H9 (cell line): Measurements from ENCODE around the gene TMEM184B. TPM values are rescaled to one million over a fixed set of nuclear protein-coding genes. Genes with fewer than 3 reads are reported as not detected.

Experiments
- DNase-seq: peaks from one replicate; pipeline ENCODE4 v3.0.0-alpha.2; 2017
- H2AFZ ChIP-seq: one replicate; pipeline ENCODE4 v1.6.1; 2013; ENCODE audit warnings: mild to moderate bottlenecking, low read length, control low read depth, moderate library complexity
- H2AK5ac ChIP-seq: 2 replicates; pipeline ENCODE4 v1.6.1; 2013; ENCODE audit warnings: low read length, control low read depth, mixed read lengths; ENCODE audit not compliant: insufficient read length
- H2BK120ac ChIP-seq: one replicate; pipeline ENCODE4 v1.6.1; 2013; ENCODE audit warnings: low read depth, mild to moderate bottlenecking, low read length, control low read depth, inconsistent platforms; ENCODE audit not compliant: poor library complexity, severe bottlenecking
- H2BK12ac ChIP-seq: 2 replicates; pipeline ENCODE4 v1.6.1; 2013; ENCODE audit warnings: low read length, control low read depth, mixed read lengths, low read depth; ENCODE audit not compliant: insufficient read length
- H2BK15ac ChIP-seq: 2 replicates; pipeline ENCODE4 v1.6.1; 2013; ENCODE audit warnings: low read depth, low read length, control low read depth
- H2BK20ac ChIP-seq: one replicate; pipeline ENCODE4 v1.6.1; 2013; ENCODE audit warnings: low read depth, mild to moderate bottlenecking, low read length, control low read depth, inconsistent platforms; ENCODE audit not compliant: poor library complexity, severe bottlenecking
- H2BK5ac ChIP-seq: 2 replicates; pipeline ENCODE4 v1.6.1; 2013; ENCODE audit warnings: low read length, control low read depth, mixed read lengths; ENCODE audit not compliant: insufficient read length
- H3K14ac ChIP-seq: 2 replicates; pipeline ENCODE4 v1.6.1; 2013; ENCODE audit warnings: low read length, control low read depth; ENCODE audit not compliant: insufficient read depth
- H3K18ac ChIP-seq: 2 replicates; pipeline ENCODE4 v1.6.1; 2013; ENCODE audit warnings: low read depth, mild to moderate bottlenecking, mixed read lengths, low read length, control low read depth; ENCODE audit not compliant: insufficient read length
- H3K23ac ChIP-seq: 2 replicates; pipeline ENCODE4 v1.6.1; 2013; ENCODE audit warnings: low read length, control low read depth, mixed read lengths, low read depth; ENCODE audit not compliant: insufficient read length
- H3K23me2 ChIP-seq: 2 replicates; pipeline ENCODE4 v1.6.1; 2013; ENCODE audit warnings: low read depth, mild to moderate bottlenecking, mixed read lengths, low read length, control low read depth; ENCODE audit not compliant: insufficient read length, poor library complexity, severe bottlenecking
- H3K27ac ChIP-seq: 2 replicates; pipeline ENCODE4 v1.5.1; 2013; ENCODE audit warnings: low read length, control low read depth, mixed read lengths, low read depth; ENCODE audit not compliant: insufficient read length
- H3K27me3 ChIP-seq: 2 replicates; pipeline ENCODE4 v1.6.1; 2013; ENCODE audit warnings: low read length, control low read depth, inconsistent platforms; ENCODE audit not compliant: insufficient read depth
- H3K4ac ChIP-seq: 2 replicates; pipeline ENCODE4 v1.6.1; 2013; ENCODE audit warnings: low read depth, mild to moderate bottlenecking, control low read depth, inconsistent platforms, low read length, moderate library complexity
- H3K4me1 ChIP-seq: 2 replicates; pipeline ENCODE4 v1.6.1; 2013; ENCODE audit warnings: low read length, control low read depth, inconsistent platforms; ENCODE audit not compliant: insufficient read depth
- H3K4me2 ChIP-seq: 2 replicates; pipeline ENCODE4 v1.6.1; 2013; ENCODE audit warnings: low read length, control low read depth, mixed read lengths; ENCODE audit not compliant: insufficient read length, insufficient read depth
- H3K56ac ChIP-seq: 2 replicates; pipeline ENCODE4 v1.6.1; 2013; ENCODE audit warnings: low read depth, mild to moderate bottlenecking, mixed read lengths, low read length, control low read depth; ENCODE audit not compliant: insufficient read length
- H3K79me1 ChIP-seq: 2 replicates; pipeline ENCODE4 v1.6.1; 2013; ENCODE audit warnings: low read depth, mild to moderate bottlenecking, moderate library complexity, low read length, control low read depth, inconsistent platforms; ENCODE audit not compliant: insufficient read depth, poor library complexity, severe bottlenecking
- H3K79me2 ChIP-seq: 2 replicates; pipeline ENCODE4 v1.6.1; 2013; ENCODE audit warnings: low read length, control low read depth, inconsistent platforms; ENCODE audit not compliant: insufficient read depth
- H3K9ac ChIP-seq: 2 replicates; pipeline ENCODE4 v1.6.1; 2013; ENCODE audit warnings: low read length, control low read depth, mixed read lengths; ENCODE audit not compliant: insufficient read length; ENCODE audit errors: extremely low read depth
- H3K9me3 ChIP-seq: one replicate; pipeline ENCODE4 v1.6.1; 2013; ENCODE audit warnings: low read depth, low read length, inconsistent platforms; ENCODE audit not compliant: control insufficient read depth
- H3T11ph ChIP-seq: one replicate; pipeline ENCODE4 v1.6.1; 2013; ENCODE audit warnings: mild to moderate bottlenecking, low read length, control low read depth, inconsistent platforms
- H4K20me1 ChIP-seq: one replicate; pipeline ENCODE4 v1.6.1; 2013; ENCODE audit not compliant: control insufficient read depth, insufficient read length, insufficient read depth
- H4K5ac ChIP-seq: 2 replicates; pipeline ENCODE4 v1.6.1; 2013; ENCODE audit warnings: low read depth, mild to moderate bottlenecking, mixed read lengths, low read length, control low read depth; ENCODE audit not compliant: insufficient read length
- H4K8ac ChIP-seq: replicated peaks from 2 replicates; pipeline ENCODE4 v1.6.1; 2013; ENCODE audit warnings: low read length, control low read depth, mixed read lengths, low read depth; ENCODE audit not compliant: insufficient read length
- H4K91ac ChIP-seq: 2 replicates; pipeline ENCODE4 v1.6.1; 2013; ENCODE audit warnings: low read depth, mild to moderate bottlenecking, moderate library complexity, mixed read lengths, low read length, control low read depth; ENCODE audit not compliant: insufficient read length
- H3K27ac Mint-ChIP-seq, 3 experiments: 2 replicates in 2 of 3; 3 replicates in 1 of 3; pipeline ENCODE4 v1.8.0; 2020 to 2021; ENCODE audit warnings: mixed read lengths in 3 of 3, mild to moderate bottlenecking in 1 of 3, moderate library complexity in 1 of 3
- H3K27me3 Mint-ChIP-seq: 2 replicates; pipeline ENCODE4 v1.8.0; 2021; ENCODE audit warnings: low read depth, mild to moderate bottlenecking, moderate library complexity, mixed read lengths
- H3K36me3 Mint-ChIP-seq, 3 experiments: 2 replicates in 2 of 3; 3 replicates in 1 of 3; pipeline ENCODE4 v1.8.0; 2020 to 2021; ENCODE audit warnings: low read depth in 3 of 3, mixed read lengths in 3 of 3; ENCODE audit not compliant: insufficient read depth in 1 of 3
- H3K4me1 Mint-ChIP-seq, 2 experiments: 2 replicates each; pipeline ENCODE4 v1.8.0; 2020; ENCODE audit warnings: mixed read lengths in 2 of 2
- H3K4me3 Mint-ChIP-seq, 2 experiments: 2 replicates in 1 of 2; 3 replicates in 1 of 2; pipeline ENCODE4 v1.8.0; 2020 to 2021; ENCODE audit warnings: mild to moderate bottlenecking in 2 of 2, mixed read lengths in 2 of 2, moderate library complexity in 1 of 2
- H3K9me3 Mint-ChIP-seq, 2 experiments: 2 replicates in 1 of 2; 3 replicates in 1 of 2; pipeline ENCODE4 v1.8.0; 2020; ENCODE audit warnings: mild to moderate bottlenecking in 2 of 2, mixed read lengths in 2 of 2, moderate library complexity in 1 of 2
- CTCF ChIP-seq: fragments of 200-600 bp; sonication (generic); conservative IDR thresholded peaks from 3 replicates; pipeline ENCODE4 v1.8.0; 2021; ENCODE audit warnings: antibody characterized with exemption, mild to moderate bottlenecking
- WGBS: extraction: QIAGEN DNeasy Blood & Tissue Kit; methylation state at CpG from one replicate; pipeline ENCODE4 v1.1.7; 2013; ENCODE audit warnings: missing lambda C conversion rate, low lambda C conversion rate, mixed read lengths; ENCODE audit not compliant: insufficient read length; ENCODE audit errors: extremely low coverage; 5-methylcytosine and 5-hydroxymethylcytosine counted together
- total RNA-seq: library from RNA; stranded (reverse); gene quantifications from 2 replicates; pipeline ENCODE4 v1.2.1, GENCODE V29; 2021

TMEM184B gene
- total RNA-seq, 1 experiment from 2014 or later: 58.5 TPM

- TF ChIP-seq CTCF: no peak
- Histone ChIP-seq H3K18ac (no peak overlapping the region), H2BK12ac (no peak overlapping the region), H3K4me2 (no peak overlapping the region), H2BK120ac (no peak overlapping the region), H3K9ac (no peak overlapping the region), H2BK20ac (no peak overlapping the region), H2AFZ (no peak overlapping the region), H3K23me2 (no peaks in the 10 kb centered on the region), H3K56ac (no peak overlapping the region), H3K4me1 (no peaks in the 10 kb centered on the region), H4K8ac (no peak overlapping the region), H4K91ac (no peak overlapping the region), H3K14ac (no peak overlapping the region), H4K20me1 (no peaks in the 10 kb centered on the region), H3K27ac (no peak overlapping the region), H3K79me2 (no peaks in the 10 kb centered on the region), H3K9me3 (no peaks in the 10 kb centered on the region), H2AK5ac (no peak overlapping the region), H4K5ac (no peak overlapping the region), H2BK5ac (no peak overlapping the region), H3T11ph (no peak overlapping the region), H3K79me1 (no peaks in the 10 kb centered on the region), H3K27me3 (no peaks in the 10 kb centered on the region), H3K4ac (no peak overlapping the region), H3K23ac (no peak overlapping the region), H2BK15ac (no peak overlapping the region)
- no CpG with 5 or more reads among the region's 20 CpGs for WGBS
- H3K36me3 Mint-ChIP-seq: peaks cover 15 to 36% (median 33%) of the 10 kb centered on the region in 3 experiments; a peak in 6 of 7 replicates
- H3K4me1 Mint-ChIP-seq: peaks cover 23 to 45% of the 10 kb centered on the region in 2 experiments
- no peaks in the 10 kb centered on the region for H3K27me3 Mint-ChIP-seq
- peak overlapping the region; percentile 44 to 93 (median 89); a peak in 6 of 7 replicates for H3K27ac Mint-ChIP-seq
- H3K9me3 Mint-ChIP-seq: no peaks in the 10 kb centered on the region; a peak in 1 of 5 replicates
- no peak overlapping the region; a peak in 1 of 5 replicates for H3K4me3 Mint-ChIP-seq
- no peak for DNase-seq
These were observed 29.6 kb downstream of the TMEM184B start for GRCh38 chr22:38243007-38243765.
